HG03521 (cell line): ENCODE measurements around the gene MAP3K8.

Source experiments
- ATAC-seq: cut with Tn5 transposase; IDR thresholded peaks from one replicate; pipeline ENCODE4 v1.9.1; 2021; ENCODE audit warnings: mild to moderate bottlenecking, moderate library complexity; ENCODE audit not compliant: unreplicated experiment

Gene MAP3K8

GRCh38 chr10:30433730-30434272 lies at the start of gene MAP3K8:
MAP3K8 (plus strand) TSS chr10:30434184; CDS start chr10:30438939, 4,755 bp downstream.
- peak; percentile 58 for ATAC-seq

DNA sequence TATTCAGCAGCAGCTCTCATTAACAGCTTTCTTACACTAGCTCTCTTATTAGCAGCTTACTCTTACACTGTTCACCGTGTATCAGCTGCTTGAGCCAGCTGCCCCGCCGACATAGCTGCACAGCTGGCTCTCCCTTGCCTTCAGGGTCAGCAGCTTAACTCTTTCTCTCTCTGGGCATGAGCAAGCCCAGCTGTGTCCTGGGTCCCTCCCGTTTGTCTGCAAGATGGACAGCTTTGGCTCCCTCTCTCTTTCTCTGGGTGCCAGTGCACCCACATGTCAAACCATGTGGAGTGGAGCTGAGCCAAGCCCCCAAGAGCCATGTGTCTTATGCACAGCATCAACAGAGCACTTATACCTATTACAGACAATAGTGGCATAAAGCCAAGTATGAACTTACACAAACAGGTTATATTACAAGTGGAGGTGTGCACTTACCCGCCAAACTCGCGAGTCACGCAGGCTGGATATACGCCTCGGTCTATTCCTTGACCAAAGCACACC lies 49.2 kb upstream of the MAP3K8 start:
- no peak for ATAC-seq

DNA sequence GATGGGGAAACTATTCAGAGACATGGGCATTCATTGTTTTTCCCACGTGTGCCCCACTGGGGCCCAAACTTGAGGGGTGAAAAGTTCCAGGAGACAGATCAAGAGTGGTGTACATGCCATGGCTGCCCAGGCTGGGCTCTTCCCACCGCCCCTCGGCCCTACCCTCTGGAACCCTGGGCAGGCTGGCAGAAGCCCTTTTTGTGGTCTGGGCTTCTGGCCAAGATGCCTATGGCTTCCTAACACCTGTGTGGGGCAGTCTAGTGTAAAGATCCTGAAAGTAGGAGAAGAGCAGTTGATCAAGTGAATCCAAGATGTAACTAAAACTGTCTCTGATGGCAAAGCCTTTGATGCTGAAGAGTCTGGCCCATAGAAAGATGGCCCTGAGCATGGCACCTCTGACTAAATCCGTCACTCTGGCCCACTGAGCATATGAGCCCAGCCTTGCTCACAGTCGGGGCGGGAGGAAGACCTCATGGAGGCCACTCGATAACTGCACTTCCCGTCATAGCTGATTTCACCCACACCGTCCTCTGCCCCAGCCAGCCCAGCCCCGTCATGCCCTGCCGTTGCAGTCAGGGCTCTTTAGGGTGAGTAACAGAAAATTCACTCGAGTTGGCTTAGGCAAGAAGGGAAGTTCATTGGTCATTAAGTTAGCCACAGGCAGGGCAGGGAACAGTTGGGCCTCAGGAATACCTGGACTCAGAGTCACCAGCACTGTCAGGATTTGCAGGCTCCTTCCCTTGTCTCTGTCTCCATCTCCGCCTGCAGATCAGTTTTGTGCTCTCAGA lies 47.0 kb upstream of the MAP3K8 start:
- ATAC-seq = no peak

GRCh38 chr10:30387646-30388243 lies 46.2 kb upstream of the MAP3K8 start:
- no peak for ATAC-seq

DNA sequence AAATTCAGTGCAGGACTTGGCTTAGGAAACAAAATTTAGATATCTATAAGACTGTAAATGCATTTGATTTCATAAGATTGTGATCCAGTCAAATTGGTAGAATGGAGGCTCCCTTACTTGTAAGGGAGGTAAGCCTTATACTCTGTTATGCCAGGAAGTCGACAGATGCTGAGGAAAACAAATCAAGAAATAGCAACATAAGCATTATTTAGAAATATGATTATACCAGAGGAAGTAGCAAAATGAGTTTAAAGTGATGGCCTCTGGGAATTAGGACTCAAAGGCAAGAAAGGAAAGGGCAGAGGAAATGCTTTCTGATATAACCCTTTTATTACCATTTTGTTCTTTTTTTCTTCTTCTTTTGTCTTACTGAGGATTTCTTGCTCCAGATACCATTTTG lies 44.4 kb upstream of the MAP3K8 start:
- ATAC-seq = no peak

GRCh38 chr10:30390207-30390606 lies 43.8 kb upstream of the MAP3K8 start:
- no peak for ATAC-seq

DNA sequence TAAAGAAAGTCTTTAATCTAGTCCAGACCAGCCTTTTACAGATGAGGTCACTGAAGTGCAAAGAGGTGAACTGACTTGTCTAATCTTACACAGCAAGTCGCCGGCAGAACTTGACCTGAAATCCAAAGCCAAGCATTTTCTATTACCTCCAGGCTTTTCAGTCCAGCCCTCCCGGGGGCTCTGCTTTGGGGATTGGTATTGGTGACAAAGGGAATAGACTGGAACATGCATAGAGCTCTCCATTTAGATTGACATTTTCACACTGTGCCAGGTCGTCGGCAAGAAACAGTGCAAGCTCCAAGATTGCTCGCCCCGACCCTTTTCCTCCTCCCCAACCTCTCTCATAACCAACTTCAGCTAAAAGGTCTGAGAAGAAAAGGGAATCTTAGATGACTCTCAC lies 42.7 kb upstream of the MAP3K8 start:
- ATAC-seq = no peak

GRCh38 chr10:30392564-30392990 lies 41.4 kb upstream of the MAP3K8 start:
- ATAC-seq = peak; percentile 93

GRCh38 chr10:30396293-30396692 lies 37.7 kb upstream of the MAP3K8 start:
- no peak for ATAC-seq

- ATAC-seq = no peak
These were observed 37.3 kb upstream of the MAP3K8 start for GRCh38 chr10:30396698-30397097.

GRCh38 chr10:30398193-30398592 lies 35.8 kb upstream of the MAP3K8 start:
- no peak for ATAC-seq

GRCh38 chr10:30398788-30399187 lies 35.2 kb upstream of the MAP3K8 start:
- no peak for ATAC-seq

GRCh38 chr10:30403494-30403893 lies 30.5 kb upstream of the MAP3K8 start:
- no peak for ATAC-seq

DNA sequence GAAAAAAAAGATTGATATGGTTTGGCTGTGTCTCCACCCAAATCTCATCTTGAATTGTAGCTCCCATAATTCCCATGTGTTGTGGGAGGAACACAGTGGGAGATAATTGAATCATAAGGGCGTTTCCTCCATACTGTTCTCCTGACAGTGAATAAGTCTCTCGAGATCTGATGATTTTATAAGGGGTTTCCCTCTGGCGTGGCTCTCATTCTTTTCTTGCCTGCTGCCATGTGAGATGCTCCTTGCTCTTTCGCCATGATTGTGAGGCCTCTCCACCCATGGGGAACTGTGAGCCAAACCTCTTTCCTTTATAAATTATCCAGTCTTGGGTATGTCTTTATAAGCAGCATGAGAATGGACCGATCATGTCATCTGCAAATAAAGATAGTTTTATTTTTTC lies 29.4 kb upstream of the MAP3K8 start:
- ATAC-seq = no peak

DNA sequence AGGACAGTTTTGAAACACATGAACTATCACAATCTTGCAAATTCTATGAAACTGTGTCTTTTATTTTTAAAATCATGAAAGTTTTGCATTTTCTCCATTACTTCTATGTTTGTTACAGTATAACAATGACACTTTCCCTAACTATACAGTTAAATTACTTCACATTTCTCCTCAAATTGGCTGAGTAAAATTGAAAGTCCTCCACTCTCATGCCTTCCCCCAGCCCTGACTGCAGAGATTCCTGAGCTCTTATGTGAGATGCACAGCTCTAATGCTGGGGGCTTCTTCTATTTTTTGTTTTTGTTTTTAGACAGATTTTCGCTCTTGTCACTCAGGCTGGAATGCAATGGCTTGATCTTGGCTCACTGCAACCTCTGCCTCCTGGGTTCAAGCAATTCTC lies 22.7 kb upstream of the MAP3K8 start:
- no peak for ATAC-seq

GRCh38 chr10:30412901-30413300 lies 21.1 kb upstream of the MAP3K8 start:
- no peak for ATAC-seq

GRCh38 chr10:30413996-30414576 lies 19.9 kb upstream of the MAP3K8 start:
- ATAC-seq = no peak

GRCh38 chr10:30415593-30415992 lies 18.4 kb upstream of the MAP3K8 start:
- ATAC-seq = no peak

- ATAC-seq = no peak
These were observed 16.7 kb upstream of the MAP3K8 start for GRCh38 chr10:30417301-30417700.

DNA sequence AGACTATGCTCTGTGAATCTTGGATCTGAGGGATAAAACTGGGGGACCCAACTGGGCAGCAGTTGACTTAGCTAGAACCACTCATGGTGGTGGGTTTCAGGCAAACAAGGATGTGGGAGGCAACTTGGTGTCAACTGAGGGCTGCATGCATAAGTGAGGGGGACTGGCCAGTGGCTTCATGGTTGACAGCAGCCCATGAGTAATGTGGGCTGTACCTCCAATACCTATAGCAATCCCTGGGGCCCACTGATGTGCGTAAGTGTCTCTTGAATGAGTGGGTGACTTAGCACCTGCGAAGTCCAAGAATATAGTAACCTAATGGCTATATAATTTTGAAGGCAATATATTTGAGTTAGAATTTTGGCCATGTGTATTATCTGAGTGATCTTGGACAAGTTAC lies 13.7 kb upstream of the MAP3K8 start:
- peak; percentile 68 for ATAC-seq

DNA sequence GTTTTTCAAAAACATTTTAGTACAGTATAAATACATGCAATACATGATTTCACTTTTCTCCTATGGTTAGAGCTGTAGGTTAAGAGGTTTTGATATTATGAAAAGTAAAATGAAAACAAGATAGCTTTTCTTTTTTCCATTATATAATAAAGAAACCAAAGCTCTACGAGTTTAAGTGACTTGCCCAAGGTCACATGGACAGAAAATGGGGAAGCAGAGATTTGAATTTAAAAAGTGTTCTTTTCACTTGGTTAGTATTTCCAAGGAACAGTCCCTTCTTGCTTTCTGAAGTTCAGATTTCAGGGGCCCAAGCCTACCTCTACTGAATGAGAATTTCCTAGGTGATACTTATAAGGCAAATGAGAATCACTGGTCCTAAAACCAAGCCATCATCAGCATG lies 13.2 kb upstream of the MAP3K8 start:
- peak; percentile 7 for ATAC-seq
